ENCODE data around the gene TIMP3. TPM values are rescaled to one million over a fixed set of nuclear protein-coding genes. Genes with fewer than 3 reads are reported as not detected.
"Not testable (repeated sequence)": the region's sequence is repeated elsewhere in the genome, so short reads cannot be mapped to it uniquely, and the experiment has no call there.

TIMP3 gene
- polyA plus RNA-seq, 3 donors, result 106 to 130 (median 121) TPM

GRCh38 chr22:32850591-32851517 lies 49.3 kb downstream of the TIMP3 start:
- DNase-seq, result no peak

GRCh38 chr22:32852395-32853251 lies 51.1 kb downstream of the TIMP3 start:
- DNase-seq, result no peak

GRCh38 chr22:32853662-32854061 lies 52.2 kb downstream of the TIMP3 start:
- DNase-seq, result no peak

GRCh38 chr22:32854351-32854804 lies 52.9 kb downstream of the TIMP3 start:
- DNase-seq, result no peak

GRCh38 chr22:32855045-32855756 lies 53.7 kb downstream of the TIMP3 start:
- DNase-seq, result no peak

- DNase-seq, result no peak
Observed at GRCh38 chr22:32858121-32858703, 56.7 kb downstream of the TIMP3 start.

- DNase-seq, result no peak
Observed at GRCh38 chr22:32858957-32859356, 57.5 kb downstream of the TIMP3 start.

GRCh38 chr22:32859743-32860142 lies 58.2 kb downstream of the TIMP3 start:
- no peak for DNase-seq

GRCh38 chr22:32861330-32861729 lies 59.8 kb downstream of the TIMP3 start:
- DNase-seq, result no peak

GRCh38 chr22:32862083-32862482 lies 60.6 kb downstream of the TIMP3 start:
- DNase-seq, result no peak

GRCh38 chr22:32862936-32863661 lies 61.6 kb downstream of the TIMP3 start:
- DNase-seq, result no peak

- DNase-seq, result no peak
Observed at GRCh38 chr22:32864041-32864440, 62.5 kb downstream of the TIMP3 start.

- DNase-seq, result no peak
Observed at GRCh38 chr22:32864596-32864995, 63.1 kb downstream of the TIMP3 start.

- DNase-seq, result no peak
Observed at GRCh38 chr22:32866953-32867352, 65.4 kb downstream of the TIMP3 start.

GRCh38 chr22:32868946-32869345 lies 67.4 kb downstream of the TIMP3 start:
- DNase-seq, result no peak

- no peak for DNase-seq
Observed at GRCh38 chr22:32870474-32870873, 69.0 kb downstream of the TIMP3 start.

- not testable (repeated sequence) for DNase-seq
Observed at GRCh38 chr22:32873604-32874003, 72.1 kb downstream of the TIMP3 start.

- no peak for DNase-seq
Observed at GRCh38 chr22:32874385-32874784, 72.9 kb downstream of the TIMP3 start.

GRCh38 chr22:32874976-32875375 lies 73.5 kb downstream of the TIMP3 start:
- no peak for DNase-seq

- no peak for DNase-seq
Observed at GRCh38 chr22:32876516-32876915, 75.0 kb downstream of the TIMP3 start.

- DNase-seq, result no peak
Observed at GRCh38 chr22:32877196-32877595, 75.7 kb downstream of the TIMP3 start.
